Lower lobe of right lung (tissue), 2 donors: Measurements from ENCODE around the gene EPB41L4A. TPM values are rescaled to one million over a fixed set of nuclear protein-coding genes. Genes with fewer than 3 reads are reported as not detected.

Source experiments
- ATAC-seq, 2 donors: fragments of 200-7000 bp; cut with Tn5 transposase; one replicate each; pipeline ENCODE4 v1.9.1; 2020 to 2022; ENCODE audit warnings: mild to moderate bottlenecking in 2 of 2, moderate library complexity in 2 of 2
- DNase-seq: peaks from one replicate; pipeline ENCODE4 v3.0.0-alpha.2; 2020
- H3K27ac ChIP-seq: fragments of 200-600 bp; one replicate; pipeline ENCODE4 v1.8.0; 2022
- H3K27me3 ChIP-seq: fragments of 200-600 bp; one replicate; pipeline ENCODE4 v1.8.0; 2022; ENCODE audit warnings: low read depth
- H3K36me3 ChIP-seq: fragments of 200-600 bp; one replicate; pipeline ENCODE4 v1.8.0; 2022; ENCODE audit warnings: mild to moderate bottlenecking
- H3K4me1 ChIP-seq: fragments of 200-600 bp; one replicate; pipeline ENCODE4 v1.8.0; 2022
- H3K4me3 ChIP-seq: fragments of 200-600 bp; one replicate; pipeline ENCODE4 v1.8.0; 2022; ENCODE audit warnings: mild to moderate bottlenecking
- H3K9me3 ChIP-seq: fragments of 200-600 bp; one replicate; pipeline ENCODE4 v1.8.0; 2022
- intact Hi-C: fragments of 100-400 bp; cut with DNase I; formaldehyde crosslinking; loops from one replicate; pipeline ENCODE4 v1.11.0; 2022
- total RNA-seq: library from RNA; stranded (reverse); fragmentation: NEBNext Ultra II Directional; extraction: Animal tissue kit (Norgen Biotek cat#: 25700); gene quantifications from one replicate; pipeline ENCODE4 v1.2.1, GENCODE V29; 2021
- TF ChIP-seq, protein P1 (sequence below): fragments of 200-600 bp; IDR thresholded peaks from one replicate; pipeline ENCODE4 v1.8.0; 2022; ENCODE audit warnings: antibody characterized with exemption, mild to moderate bottlenecking
- donor health status: DM: no; HTN: yes; CAD: no; lungs with severe emphysema.

Gene EPB41L4A
- total RNA-seq, 1 donor from 2014 or later = 44.8 TPM

DNA sequence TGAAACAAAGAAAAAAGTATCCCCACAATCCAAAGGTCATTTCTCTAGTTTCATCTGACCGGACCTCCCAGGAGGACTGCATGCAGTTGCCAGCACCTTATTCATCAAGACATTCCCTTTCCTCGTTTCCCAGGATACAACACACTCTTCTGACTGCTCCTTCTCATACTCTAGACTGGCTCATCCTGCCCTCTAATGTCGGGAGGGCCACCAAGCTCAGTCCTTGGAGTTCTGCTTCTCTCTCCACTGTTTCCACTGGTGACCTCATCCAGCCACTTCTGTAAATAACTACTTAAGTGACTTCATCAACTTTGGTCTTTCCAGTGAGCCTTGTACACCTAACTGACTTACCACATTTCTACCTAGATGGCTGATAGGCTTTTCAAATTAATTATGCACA is 179.1 kb downstream of the EPB41L4A start:
- intact Hi-C loops = no loop called here
- TF ChIP-seq, protein P1, sequence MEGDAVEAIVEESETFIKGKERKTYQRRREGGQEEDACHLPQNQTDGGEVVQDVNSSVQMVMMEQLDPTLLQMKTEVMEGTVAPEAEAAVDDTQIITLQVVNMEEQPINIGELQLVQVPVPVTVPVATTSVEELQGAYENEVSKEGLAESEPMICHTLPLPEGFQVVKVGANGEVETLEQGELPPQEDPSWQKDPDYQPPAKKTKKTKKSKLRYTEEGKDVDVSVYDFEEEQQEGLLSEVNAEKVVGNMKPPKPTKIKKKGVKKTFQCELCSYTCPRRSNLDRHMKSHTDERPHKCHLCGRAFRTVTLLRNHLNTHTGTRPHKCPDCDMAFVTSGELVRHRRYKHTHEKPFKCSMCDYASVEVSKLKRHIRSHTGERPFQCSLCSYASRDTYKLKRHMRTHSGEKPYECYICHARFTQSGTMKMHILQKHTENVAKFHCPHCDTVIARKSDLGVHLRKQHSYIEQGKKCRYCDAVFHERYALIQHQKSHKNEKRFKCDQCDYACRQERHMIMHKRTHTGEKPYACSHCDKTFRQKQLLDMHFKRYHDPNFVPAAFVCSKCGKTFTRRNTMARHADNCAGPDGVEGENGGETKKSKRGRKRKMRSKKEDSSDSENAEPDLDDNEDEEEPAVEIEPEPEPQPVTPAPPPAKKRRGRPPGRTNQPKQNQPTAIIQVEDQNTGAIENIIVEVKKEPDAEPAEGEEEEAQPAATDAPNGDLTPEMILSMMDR = no peak
- ATAC-seq (no peak), DNase-seq (no peak)
- Histone ChIP-seq H3K4me3 (no peak overlapping the region), H3K36me3 (peaks cover 4% of the 10 kb centered on the region), H3K27me3 (no peaks in the 10 kb centered on the region), H3K4me1 (no peaks in the 10 kb centered on the region), H3K9me3 (no peaks in the 10 kb centered on the region), H3K27ac (no peak overlapping the region)

DNA sequence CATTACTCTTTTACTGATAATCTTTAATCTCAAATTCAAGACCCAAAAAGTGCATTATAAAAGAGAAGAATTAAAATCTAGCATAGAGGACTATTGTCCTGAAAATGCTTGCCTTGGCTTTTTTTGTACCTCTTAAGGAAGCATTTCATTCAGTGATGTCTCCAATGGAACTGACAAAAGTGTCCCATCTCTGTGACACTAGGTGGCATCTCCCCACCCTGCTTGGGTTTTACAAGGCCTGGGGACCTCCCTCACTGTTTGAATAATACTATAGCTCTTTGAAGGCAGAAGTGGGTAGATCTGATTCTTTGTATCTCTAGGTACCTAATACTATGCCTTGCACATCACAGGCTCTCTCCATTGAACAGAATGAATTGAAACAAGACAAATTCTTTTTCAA is 180.6 kb downstream of the EPB41L4A start:
- intact Hi-C loops = no loop called here
- ATAC-seq (no peak), DNase-seq (no peak)
- Histone ChIP-seq H3K4me1 (no peaks in the 10 kb centered on the region), H3K27ac (no peak overlapping the region), H3K4me3 (no peak overlapping the region), H3K27me3 (no peaks in the 10 kb centered on the region), H3K9me3 (no peaks in the 10 kb centered on the region), H3K36me3 (peaks cover 4% of the 10 kb centered on the region)
- TF ChIP-seq, protein P1 = no peak

DNA sequence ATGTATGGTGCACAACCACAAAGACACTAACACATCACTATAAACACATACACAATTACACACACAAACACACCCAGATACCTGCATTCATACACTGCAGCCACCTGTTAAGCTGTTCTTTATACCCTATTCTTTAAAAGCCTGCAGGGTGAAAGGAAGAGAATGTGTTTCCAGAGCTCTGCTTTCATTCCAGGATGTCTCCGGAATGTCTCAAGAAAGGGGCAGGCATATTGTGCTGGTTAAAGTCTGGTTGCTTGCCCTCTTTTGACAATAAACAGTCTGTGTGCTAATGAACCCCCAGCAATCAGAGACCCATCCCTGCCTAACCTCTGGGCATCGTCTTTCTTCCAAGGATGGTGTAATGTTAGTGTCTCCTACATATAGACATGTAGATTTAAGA is 181.6 kb downstream of the EPB41L4A start:
- H3K4me3 ChIP-seq = no peak overlapping the region
- H3K27ac ChIP-seq = no peak overlapping the region
- intact Hi-C loops = no loop called here
- H3K4me1 ChIP-seq = no peaks in the 10 kb centered on the region
- DNase-seq (no peak), ATAC-seq (no peak)
- H3K9me3 ChIP-seq = no peaks in the 10 kb centered on the region
- peaks cover 4% of the 10 kb centered on the region for H3K36me3 ChIP-seq
- TF ChIP-seq, protein P1 = no peak
- H3K27me3 ChIP-seq = no peaks in the 10 kb centered on the region

DNA sequence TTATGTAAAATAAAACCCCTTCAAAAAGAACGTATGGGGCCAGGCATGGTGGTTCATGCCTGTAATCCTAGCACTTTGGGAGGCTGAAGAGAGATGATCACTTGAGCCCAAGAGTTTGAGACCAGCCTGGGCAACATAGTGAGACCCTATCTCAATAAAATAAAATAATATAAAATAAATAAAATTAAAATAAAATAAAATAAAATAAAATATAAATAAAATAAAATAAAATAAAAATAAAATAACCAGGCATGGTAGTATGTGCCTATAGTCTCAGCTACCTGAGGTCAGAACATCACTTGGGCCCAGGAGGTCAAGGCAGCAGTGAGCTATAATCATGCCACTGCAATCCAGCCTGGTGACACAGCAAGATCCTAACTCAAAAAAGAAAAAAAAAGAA is 185.1 kb downstream of the EPB41L4A start:
- TF ChIP-seq, protein P1 = no peak
- DNase-seq (no peak), ATAC-seq (no peak)
- Histone ChIP-seq H3K9me3 (no peaks in the 10 kb centered on the region), H3K36me3 (no peaks in the 10 kb centered on the region), H3K4me1 (peaks cover 2% of the 10 kb centered on the region), H3K27me3 (no peaks in the 10 kb centered on the region), H3K4me3 (no peak overlapping the region), H3K27ac (no peak overlapping the region)
- intact Hi-C loops = no loop called here

DNA sequence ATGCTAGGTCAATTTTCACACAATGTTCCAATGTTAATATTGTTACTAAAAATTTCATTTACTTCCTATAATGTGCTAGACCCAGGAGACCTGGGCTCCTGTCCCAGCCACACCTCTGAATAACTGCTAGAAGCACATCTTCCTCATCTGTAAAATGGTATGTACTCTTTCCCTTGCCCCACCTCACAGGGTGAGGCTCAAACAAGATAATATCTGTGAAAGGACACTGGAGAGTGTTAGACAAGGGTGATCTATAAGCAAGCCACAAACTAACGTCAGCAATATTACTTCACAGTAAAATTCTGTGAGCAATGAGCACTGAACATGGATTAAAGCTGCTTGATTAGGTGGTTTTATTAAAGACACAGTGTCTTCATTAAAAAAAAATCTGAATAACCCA is 186.4 kb downstream of the EPB41L4A start:
- no peak for ATAC-seq
- Histone ChIP-seq H3K27me3 (no peaks in the 10 kb centered on the region), H3K9me3 (no peaks in the 10 kb centered on the region), H3K27ac (no peak overlapping the region), H3K4me3 (no peak overlapping the region), H3K36me3 (no peaks in the 10 kb centered on the region), H3K4me1 (peaks cover 15% of the 10 kb centered on the region)
- DNase-seq = no peak
- intact Hi-C loops = no loop called here
- TF ChIP-seq, protein P1 = no peak

DNA sequence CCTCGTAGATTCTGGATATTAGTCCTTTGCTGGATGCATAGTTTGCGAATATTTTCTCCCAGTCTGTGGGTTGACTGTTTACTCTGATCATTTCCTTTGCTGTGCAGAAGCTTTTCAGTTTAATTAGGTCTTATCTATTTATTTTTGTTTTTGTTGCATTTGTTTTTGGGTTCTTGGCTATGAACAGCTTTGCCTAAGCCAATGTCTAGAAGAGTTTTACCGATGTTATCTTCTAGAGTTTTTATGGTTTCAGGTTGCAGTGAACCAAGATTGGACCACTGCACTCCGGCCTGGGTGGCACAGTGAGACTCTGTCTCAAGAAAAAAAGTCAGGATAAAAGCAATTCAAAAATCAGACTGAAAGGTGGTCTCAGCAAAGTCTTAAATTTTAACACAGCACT is 188.5 kb downstream of the EPB41L4A start:
- TF ChIP-seq, protein P1 = no peak
- H3K4me3 ChIP-seq = no peak overlapping the region
- H3K27me3 ChIP-seq = no peaks in the 10 kb centered on the region
- intact Hi-C loops = no loop called here
- H3K27ac ChIP-seq = no peak overlapping the region
- no peaks in the 10 kb centered on the region for H3K9me3 ChIP-seq
- H3K4me1 ChIP-seq = peaks cover 16% of the 10 kb centered on the region
- no peak for DNase-seq
- no peak for ATAC-seq
- H3K36me3 ChIP-seq = no peaks in the 10 kb centered on the region
